VCaP (cell line): ENCODE measurements around the gene PRKCH.
A peak's percentile ranks its signal among the peaks of the same experiment; 100 is the strongest.

Source experiments
- H3K27ac ChIP-seq: fragments of 450-650 bp; 2 replicates; pipeline ENCODE4 v1.5.1; 2017
- TF ChIP-seq, protein P1 (sequence below): fragments of 450-650 bp; conservative IDR thresholded peaks from 2 replicates; pipeline ENCODE4 v1.5.1; 2017; ENCODE audit warnings: mild to moderate bottlenecking, moderate library complexity

PRKCH gene

DNA sequence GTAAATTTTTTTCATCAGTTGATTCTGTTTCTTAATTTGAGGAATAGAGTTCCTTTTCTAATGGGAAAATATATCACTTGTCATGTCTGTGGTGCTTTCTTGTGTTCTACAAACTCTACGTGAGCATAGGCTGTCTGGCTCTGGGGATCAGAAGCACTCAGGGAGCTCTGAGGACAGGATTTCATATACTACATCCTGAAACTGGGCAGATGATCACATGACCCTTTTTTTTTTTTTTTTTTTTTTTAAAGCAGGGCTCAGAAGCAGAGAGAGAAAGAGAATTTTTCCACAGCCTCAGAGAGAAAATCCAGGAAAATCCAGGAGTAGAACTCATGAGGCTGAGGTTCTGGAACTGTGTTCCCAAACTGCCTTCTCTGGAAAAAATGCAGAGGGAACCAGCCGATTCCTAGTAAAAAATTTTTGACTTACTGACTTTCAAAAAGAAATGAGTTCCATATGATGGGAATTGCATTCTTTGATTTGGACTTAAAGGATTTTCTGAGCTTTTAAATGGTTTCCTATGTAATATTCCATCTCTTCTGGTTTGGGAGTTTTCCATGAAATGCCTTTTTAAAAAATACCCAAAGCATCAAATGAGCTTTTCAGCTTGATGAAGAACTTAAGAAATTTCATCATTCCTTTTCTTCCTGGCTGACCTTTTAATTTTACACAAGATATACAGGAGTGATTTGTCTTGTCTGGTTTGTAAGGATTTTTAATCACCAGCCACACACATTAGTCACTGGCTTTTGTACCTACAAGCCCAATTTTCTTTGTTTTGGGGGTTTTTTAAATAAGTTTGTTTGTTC is 190.9 kb downstream of the PRKCH start:
- peak overlapping the region; percentile 82 for H3K27ac ChIP-seq

DNA sequence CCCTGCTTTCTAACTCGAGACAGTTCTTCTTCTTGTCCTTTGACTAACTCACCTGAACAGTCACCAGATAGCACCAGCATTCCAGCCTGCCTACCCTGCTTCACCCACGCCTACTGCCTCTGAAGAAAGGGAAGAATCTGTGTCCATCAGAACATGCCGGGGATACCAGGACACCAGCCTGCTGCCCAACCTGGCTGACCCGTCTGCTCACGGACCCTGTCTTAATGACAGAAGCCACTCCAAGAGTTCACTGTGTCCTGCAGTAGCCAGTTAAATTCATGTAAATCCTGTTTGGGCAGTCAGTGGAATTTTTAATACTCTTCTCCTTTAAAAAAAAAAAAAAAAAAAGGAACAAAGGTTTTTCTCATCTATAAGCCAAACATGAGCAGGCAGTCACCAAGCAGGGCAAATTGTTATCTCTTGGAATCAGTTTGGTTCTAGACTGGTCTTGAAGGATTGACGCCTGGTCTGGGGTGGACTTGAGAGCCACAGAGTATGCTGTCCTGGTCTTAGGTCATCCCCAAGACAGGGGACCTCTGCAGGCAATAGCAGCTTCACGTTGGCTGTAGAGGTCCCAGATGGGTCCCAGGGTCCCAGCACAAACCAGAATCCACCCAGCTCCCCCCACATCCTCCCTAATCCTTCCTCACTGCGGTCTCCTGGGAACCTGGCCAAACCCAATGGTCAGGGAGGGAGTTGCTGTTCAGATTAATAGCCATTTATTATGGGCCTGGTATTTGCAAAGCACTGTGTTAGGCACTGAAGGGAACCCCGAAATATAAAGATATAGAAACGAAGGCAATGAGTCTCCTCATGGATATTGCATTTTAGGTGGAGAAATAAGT is 192.8 kb downstream of the PRKCH start:
- H3K27ac ChIP-seq, result peak overlapping the region; percentile 82
- TF ChIP-seq, protein P1, sequence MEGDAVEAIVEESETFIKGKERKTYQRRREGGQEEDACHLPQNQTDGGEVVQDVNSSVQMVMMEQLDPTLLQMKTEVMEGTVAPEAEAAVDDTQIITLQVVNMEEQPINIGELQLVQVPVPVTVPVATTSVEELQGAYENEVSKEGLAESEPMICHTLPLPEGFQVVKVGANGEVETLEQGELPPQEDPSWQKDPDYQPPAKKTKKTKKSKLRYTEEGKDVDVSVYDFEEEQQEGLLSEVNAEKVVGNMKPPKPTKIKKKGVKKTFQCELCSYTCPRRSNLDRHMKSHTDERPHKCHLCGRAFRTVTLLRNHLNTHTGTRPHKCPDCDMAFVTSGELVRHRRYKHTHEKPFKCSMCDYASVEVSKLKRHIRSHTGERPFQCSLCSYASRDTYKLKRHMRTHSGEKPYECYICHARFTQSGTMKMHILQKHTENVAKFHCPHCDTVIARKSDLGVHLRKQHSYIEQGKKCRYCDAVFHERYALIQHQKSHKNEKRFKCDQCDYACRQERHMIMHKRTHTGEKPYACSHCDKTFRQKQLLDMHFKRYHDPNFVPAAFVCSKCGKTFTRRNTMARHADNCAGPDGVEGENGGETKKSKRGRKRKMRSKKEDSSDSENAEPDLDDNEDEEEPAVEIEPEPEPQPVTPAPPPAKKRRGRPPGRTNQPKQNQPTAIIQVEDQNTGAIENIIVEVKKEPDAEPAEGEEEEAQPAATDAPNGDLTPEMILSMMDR, result no peak

More for the DNA sequence above, 190.9 kb downstream of the PRKCH start:
- TF ChIP-seq, protein P1, result no peak

DNA sequence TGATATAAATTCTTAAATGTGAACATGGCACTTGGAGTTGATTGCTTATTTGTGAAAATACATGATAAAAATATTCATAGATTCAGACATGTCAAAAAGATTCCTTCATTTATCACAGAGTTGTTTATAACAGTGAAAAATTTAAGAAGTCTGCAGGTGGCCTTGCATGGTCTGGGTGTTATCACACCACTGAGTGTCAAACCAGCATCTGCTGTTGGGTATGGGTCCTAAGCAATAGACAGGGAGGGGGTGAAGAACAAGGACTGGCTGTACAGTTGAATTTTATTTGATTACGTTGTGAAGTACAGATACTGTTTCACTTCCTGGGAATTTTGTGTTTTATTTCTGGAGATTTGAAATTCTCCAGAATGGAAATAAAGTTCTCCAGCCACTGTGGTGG is 193.5 kb downstream of the PRKCH start:
- H3K27ac ChIP-seq, result peak overlapping the region; percentile 82
- TF ChIP-seq, protein P1, result no peak

DNA sequence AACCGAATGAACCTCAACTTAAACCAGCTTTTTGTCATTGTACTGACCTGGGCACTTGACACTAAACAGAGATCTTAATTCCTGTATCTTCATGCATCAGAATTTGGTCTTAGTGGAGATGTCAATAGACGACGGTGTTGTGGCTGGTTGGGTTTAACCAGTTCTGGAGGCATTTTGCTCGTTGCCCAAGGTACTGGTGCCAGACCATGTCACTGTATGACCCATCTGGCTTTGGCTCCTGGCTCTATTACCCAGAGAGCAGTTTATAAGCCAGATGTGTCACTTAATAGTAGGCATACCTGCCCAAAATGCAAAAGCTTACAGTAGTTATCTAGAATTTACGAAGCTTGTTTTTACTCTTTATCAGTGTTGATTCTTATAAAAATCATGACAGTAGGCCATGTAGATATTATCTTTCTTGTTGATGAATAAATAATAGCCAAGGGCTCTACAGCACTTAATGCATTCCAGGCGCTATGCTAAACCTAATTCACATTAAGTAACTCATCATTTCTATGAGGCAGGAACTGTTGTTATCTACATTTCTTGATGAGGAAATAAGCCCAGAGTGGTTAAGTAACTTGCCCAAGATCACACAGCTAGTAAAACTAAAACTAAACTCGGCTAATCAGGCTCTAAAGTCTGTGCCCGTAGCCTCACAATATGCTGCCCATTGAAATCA is 194.2 kb downstream of the PRKCH start:
- H3K27ac ChIP-seq, result peak overlapping the region; percentile 82
- TF ChIP-seq, protein P1, result no peak

DNA sequence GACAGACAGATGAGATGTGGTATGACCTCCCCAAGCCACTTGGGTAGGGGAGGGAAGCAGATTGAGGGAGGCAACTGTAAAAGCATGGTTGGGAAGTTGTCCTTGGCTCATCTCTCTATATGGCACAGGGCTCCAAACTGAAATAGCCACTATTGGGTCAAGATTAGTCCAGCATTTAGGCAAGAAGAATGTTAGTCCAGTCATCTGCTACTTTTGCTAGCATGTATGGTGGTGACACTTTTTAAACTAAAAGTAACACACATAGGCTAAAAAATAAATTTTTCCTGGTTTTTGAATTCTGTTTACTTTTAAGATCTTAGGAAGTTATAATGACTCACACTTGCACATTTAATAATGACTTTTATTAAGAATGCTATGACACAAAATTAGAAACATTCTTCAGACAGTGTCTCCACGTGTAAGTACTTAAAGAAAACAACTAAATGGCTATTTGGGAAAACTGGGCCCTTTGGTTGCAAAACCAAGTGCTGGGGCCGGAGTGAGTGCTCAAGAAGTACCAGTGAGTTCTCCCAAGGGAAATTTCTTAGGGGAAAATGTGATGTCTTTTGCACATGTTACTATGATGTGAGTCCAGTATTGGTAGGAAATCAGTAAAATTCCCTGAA is 194.9 kb downstream of the PRKCH start:
- TF ChIP-seq, protein P1, result no peak
- peak overlapping the region; percentile 82 for H3K27ac ChIP-seq

- TF ChIP-seq, protein P1, result no peak
- H3K27ac ChIP-seq, result peak overlapping the region; percentile 82
Observed at GRCh38 chr14:61516964-61517653, 195.7 kb downstream of the PRKCH start.
